ENCODE data around the gene UQCC2.

UQCC2 gene

GRCh38 chr6:33725222-33725621 lies 13.7 kb upstream of the UQCC2 start:
- H3K9me3 ChIP-seq (ENCODE audit: control insufficient read depth, insufficient read depth, low read length): no peaks in the 10 kb centered on the region
- H3K36me3 ChIP-seq (ENCODE audit: insufficient read depth, low read length): no peaks in the 10 kb centered on the region
- H3K9ac ChIP-seq (ENCODE audit: low read depth, low read length): no peak overlapping the region
- H3K4me1 ChIP-seq (ENCODE audit: insufficient read depth, low read length): no peaks in the 10 kb centered on the region

- Histone ChIP-seq H3K4me1 (ENCODE audit: insufficient read depth, low read length) (no peaks in the 10 kb centered on the region), H3K36me3 (ENCODE audit: insufficient read depth, low read length) (no peaks in the 10 kb centered on the region), H3K9me3 (ENCODE audit: control insufficient read depth, insufficient read depth, low read length) (no peaks in the 10 kb centered on the region), H3K9ac (ENCODE audit: low read depth, low read length) (no peak overlapping the region)
Observed at GRCh38 chr6:33724102-33725023, 12.9 kb upstream of the UQCC2 start.

DNA sequence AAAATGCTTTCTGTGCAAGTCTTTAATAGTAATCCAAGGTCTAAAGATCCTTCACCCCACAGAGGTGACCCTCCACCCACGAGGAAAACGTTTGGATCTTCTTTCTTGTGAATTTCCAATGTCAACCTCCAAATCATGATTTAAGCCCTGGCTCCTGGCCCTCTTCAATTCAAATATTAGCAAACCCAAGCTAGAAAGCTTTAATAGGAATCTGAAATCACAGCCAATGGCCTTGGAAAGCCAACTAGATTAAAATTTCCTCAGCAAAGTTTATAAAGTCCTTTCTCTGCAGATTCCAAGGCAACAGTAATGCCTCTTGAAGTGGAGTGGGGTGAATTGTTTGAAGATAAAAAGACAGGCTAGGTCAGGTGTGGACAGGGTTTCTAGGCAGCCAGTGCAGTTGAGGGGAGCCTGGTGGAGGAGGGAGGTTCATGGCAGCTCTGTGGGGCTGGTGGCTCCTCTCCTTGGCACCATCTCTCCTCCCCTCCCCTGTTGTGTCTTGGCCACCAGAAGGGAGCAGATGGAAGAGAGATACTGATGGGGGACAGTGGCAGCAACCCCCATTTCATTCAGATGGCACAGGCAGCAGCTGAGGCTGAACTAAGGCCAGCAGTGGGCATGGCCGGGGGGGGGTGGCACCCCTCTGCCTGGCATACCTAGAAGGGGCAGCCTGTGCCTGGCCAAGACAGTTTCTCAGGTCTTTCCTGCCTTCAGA lies 12.0 kb upstream of the UQCC2 start:
- Histone ChIP-seq H3K36me3 (ENCODE audit: insufficient read depth, low read length) (no peaks in the 10 kb centered on the region), H3K9ac (ENCODE audit: low read depth, low read length) (no peak overlapping the region), H3K9me3 (ENCODE audit: control insufficient read depth, insufficient read depth, low read length) (no peaks in the 10 kb centered on the region), H3K4me1 (ENCODE audit: insufficient read depth, low read length) (no peaks in the 10 kb centered on the region)

DNA sequence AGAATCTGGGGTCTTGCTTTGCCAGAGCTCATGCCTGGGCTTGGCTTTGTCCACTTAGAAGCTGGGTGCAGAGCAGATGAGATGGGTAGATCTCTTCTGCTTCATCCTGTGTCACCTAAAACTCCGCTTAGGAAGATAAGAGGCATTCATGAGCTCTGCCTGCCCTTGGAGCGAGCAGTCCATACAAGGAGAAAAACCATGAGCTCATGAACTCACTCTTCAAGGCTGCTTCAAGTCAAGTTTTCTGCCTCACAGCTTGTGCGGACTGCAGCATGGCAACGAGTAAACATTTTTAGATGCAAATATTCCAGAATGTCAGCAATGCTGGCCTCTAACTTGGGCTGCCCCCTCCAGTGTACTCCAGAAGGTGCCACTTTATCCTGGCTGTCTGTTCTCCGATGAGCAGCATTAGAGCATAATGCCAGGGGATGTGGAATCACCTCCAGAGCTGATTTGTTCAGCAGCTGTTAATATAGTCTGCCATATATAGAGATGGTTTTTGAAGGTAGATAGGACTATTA lies 10.7 kb upstream of the UQCC2 start:
- H3K9me3 ChIP-seq (ENCODE audit: control insufficient read depth, insufficient read depth, low read length): no peaks in the 10 kb centered on the region
- H3K36me3 ChIP-seq (ENCODE audit: insufficient read depth, low read length): no peaks in the 10 kb centered on the region
- H3K9ac ChIP-seq (ENCODE audit: low read depth, low read length): no peak overlapping the region
- peaks cover 2% of the 10 kb centered on the region for H3K4me1 ChIP-seq (ENCODE audit: insufficient read depth, low read length)

DNA sequence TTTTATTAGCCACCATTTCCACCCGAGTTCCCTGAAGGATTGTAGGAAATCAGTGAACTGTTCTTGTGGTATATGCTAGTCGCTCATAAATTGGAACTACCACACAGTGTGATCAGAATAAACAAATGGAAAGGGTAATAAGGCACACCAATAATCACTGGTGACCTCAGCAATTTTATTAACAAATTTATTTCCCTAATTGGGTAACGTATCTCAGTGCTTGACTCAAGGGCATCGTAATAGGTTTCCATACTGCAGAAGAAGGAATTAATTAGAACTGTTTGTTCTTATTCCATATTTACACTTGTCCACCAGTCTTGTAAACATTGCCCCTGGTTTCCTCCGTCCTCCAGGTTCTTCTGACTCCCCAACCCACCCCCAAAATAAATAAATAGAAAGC lies 10.0 kb upstream of the UQCC2 start:
- Histone ChIP-seq H3K9me3 (ENCODE audit: control insufficient read depth, insufficient read depth, low read length) (no peaks in the 10 kb centered on the region), H3K4me1 (ENCODE audit: insufficient read depth, low read length) (peaks cover 9% of the 10 kb centered on the region), H3K9ac (ENCODE audit: low read depth, low read length) (no peak overlapping the region), H3K36me3 (ENCODE audit: insufficient read depth, low read length) (no peaks in the 10 kb centered on the region)

- Histone ChIP-seq H3K36me3 (ENCODE audit: insufficient read depth, low read length) (no peaks in the 10 kb centered on the region), H3K9me3 (ENCODE audit: control insufficient read depth, insufficient read depth, low read length) (no peaks in the 10 kb centered on the region), H3K4me1 (ENCODE audit: insufficient read depth, low read length) (peaks cover 13% of the 10 kb centered on the region), H3K9ac (ENCODE audit: low read depth, low read length) (no peak overlapping the region)
Observed at GRCh38 chr6:33720998-33721397, 9.5 kb upstream of the UQCC2 start.

DNA sequence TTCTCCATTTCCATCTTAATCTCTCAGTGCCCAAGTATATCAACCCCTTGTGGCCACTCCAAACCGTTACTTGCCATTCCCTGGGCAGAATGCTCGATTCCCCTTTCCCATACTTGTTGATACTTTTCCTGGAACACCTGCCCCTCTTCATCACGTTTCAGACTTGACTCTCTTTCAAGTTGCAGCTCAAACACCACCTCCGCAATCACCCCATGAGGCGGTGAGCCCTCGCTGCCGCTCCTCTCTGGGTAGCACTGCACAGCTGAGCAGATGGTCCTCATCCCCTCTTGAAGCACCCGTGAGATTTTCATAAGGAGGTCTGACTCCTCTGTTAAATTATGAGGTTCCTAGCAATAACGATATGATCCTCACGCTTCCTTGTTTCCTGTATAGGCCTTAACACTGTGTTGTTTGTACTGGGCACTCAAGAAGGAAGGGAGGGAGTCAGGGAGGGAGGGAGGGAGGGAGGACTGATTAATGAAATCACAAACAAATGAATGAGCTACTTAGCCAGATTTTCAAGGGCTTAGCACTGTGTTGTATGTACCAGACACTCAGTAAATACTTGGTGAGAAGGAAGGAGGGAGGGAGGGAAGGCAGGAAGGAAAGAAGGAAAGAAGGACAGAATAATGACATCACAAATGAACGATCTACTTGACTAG lies 8.0 kb upstream of the UQCC2 start:
- Histone ChIP-seq H3K4me1 (ENCODE audit: insufficient read depth, low read length) (peaks cover 13% of the 10 kb centered on the region), H3K36me3 (ENCODE audit: insufficient read depth, low read length) (no peaks in the 10 kb centered on the region), H3K9me3 (ENCODE audit: control insufficient read depth, insufficient read depth, low read length) (no peaks in the 10 kb centered on the region), H3K9ac (ENCODE audit: low read depth, low read length) (no peak overlapping the region)

- Histone ChIP-seq H3K4me1 (ENCODE audit: insufficient read depth, low read length) (peaks cover 13% of the 10 kb centered on the region), H3K36me3 (ENCODE audit: insufficient read depth, low read length) (no peaks in the 10 kb centered on the region), H3K9me3 (ENCODE audit: control insufficient read depth, insufficient read depth, low read length) (no peaks in the 10 kb centered on the region), H3K9ac (ENCODE audit: low read depth, low read length) (no peak overlapping the region)
Observed at GRCh38 chr6:33718713-33719112, 7.2 kb upstream of the UQCC2 start.

GRCh38 chr6:33717934-33718455 lies 6.5 kb upstream of the UQCC2 start:
- no peak overlapping the region for H3K9ac ChIP-seq (ENCODE audit: low read depth, low read length)
- no peaks in the 10 kb centered on the region for H3K36me3 ChIP-seq (ENCODE audit: insufficient read depth, low read length)
- peaks cover 13% of the 10 kb centered on the region for H3K4me1 ChIP-seq (ENCODE audit: insufficient read depth, low read length)
- H3K9me3 ChIP-seq (ENCODE audit: control insufficient read depth, insufficient read depth, low read length): no peaks in the 10 kb centered on the region

- no peak overlapping the region for H3K9ac ChIP-seq (ENCODE audit: low read depth, low read length)
- H3K4me1 ChIP-seq (ENCODE audit: insufficient read depth, low read length): peaks cover 13% of the 10 kb centered on the region
- no peaks in the 10 kb centered on the region for H3K9me3 ChIP-seq (ENCODE audit: control insufficient read depth, insufficient read depth, low read length)
- no peaks in the 10 kb centered on the region for H3K36me3 ChIP-seq (ENCODE audit: insufficient read depth, low read length)
Observed at GRCh38 chr6:33716890-33717632, 5.6 kb upstream of the UQCC2 start.

DNA sequence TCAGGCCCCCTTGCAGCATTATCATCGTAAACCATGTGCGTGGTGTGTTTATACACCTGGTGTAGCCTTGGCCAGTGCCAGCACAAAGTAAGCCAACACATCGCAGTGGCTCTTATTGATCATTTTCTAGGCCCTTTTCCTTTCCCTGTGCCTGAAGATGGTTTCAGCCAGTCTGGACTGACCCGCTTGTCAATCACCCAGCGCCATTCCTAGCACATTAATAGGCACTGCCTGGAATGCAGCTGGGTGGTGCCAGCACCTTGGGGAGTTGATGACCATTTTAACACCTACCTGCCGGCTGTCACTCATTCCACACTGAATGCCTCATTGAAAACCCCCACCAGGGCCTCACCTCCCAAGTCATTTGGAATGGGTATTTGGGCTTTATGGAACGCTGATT lies 4.9 kb upstream of the UQCC2 start:
- Histone ChIP-seq H3K36me3 (ENCODE audit: insufficient read depth, low read length) (no peaks in the 10 kb centered on the region), H3K4me1 (ENCODE audit: insufficient read depth, low read length) (peaks cover 13% of the 10 kb centered on the region), H3K9me3 (ENCODE audit: control insufficient read depth, insufficient read depth, low read length) (no peaks in the 10 kb centered on the region), H3K9ac (ENCODE audit: low read depth, low read length) (no peak overlapping the region)

DNA sequence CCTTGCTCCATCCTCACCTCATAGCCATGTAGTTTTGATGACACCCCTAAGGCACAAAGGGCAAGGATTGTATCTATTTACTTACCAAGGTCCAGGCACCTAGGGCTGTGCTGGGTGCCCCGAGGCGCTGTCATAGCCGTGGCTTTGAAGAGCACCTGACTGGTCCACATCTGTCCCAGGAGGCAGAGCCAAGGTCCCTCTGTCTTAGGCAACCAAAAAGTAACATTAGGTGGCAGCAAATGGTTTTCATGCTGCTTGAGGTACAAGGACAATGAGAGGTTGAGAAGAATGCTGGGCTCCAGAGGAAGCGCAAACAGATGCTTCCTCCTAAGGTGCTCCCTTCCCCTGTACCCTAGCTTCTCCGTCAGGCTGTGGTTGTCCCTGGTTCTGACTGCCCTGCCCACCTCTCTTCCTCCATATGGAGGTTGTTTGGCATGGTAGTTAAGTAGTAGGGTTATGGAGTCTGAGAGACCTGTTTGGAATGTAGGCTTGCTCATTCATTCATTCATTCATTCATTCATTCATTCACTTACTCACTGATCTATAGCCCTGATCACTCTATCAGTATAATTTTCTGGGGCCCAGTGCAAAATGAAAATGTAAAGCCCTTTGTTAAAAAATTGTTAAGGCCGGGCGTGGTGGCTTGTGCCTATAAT lies 3.0 kb upstream of the UQCC2 start:
- Histone ChIP-seq H3K4me1 (ENCODE audit: insufficient read depth, low read length) (peaks cover 20% of the 10 kb centered on the region), H3K9ac (ENCODE audit: low read depth, low read length) (no peak overlapping the region), H3K9me3 (ENCODE audit: control insufficient read depth, insufficient read depth, low read length) (no peaks in the 10 kb centered on the region), H3K36me3 (ENCODE audit: insufficient read depth, low read length) (peaks cover 11% of the 10 kb centered on the region)

DNA sequence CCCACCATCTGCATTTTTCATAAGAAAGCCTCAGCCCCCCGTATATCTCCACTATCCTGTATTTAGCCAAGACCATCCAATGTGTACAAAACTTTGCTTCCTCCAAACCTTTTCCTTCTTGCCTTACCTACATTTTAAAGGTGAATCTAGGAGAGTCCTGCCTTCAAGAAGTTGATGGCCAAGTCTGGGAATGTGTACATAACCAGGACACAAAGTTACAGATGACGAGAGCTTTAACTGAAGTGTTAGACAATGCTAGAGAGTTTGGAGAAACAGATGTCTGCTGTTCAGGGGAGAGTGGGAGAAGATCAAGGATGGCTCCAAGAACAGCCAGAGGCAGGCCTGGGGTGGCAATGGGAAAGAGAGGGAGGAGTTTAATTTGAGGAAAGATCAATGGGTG lies 2.3 kb upstream of the UQCC2 start:
- H3K9me3 ChIP-seq (ENCODE audit: control insufficient read depth, insufficient read depth, low read length): no peaks in the 10 kb centered on the region
- peaks cover 20% of the 10 kb centered on the region for H3K4me1 ChIP-seq (ENCODE audit: insufficient read depth, low read length)
- no peak overlapping the region for H3K9ac ChIP-seq (ENCODE audit: low read depth, low read length)
- peaks cover 17% of the 10 kb centered on the region for H3K36me3 ChIP-seq (ENCODE audit: insufficient read depth, low read length)
